ENCODE data around the gene C1orf105.

GRCh38 chr1:172390301-172390682 is 30.2 kb upstream of the C1orf105 start:
- no peak for TF ChIP-seq CTCF (IDR thresholded peaks at IDR 0.05; ENCODE audit: insufficient read depth, low read length, poor library complexity, severe bottlenecking)
- no peak for TF ChIP-seq EZH2phosphoT487 (conservative IDR thresholded peaks at IDR 0.05; ENCODE audit: low read length)

Measured in SU-DHL-6 (cell line).